HepG2 (cell line): ENCODE results near the gene LSM11. TPM values are rescaled to one million over a fixed set of nuclear protein-coding genes. Genes with fewer than 3 reads are reported as not detected.
A peak's percentile ranks its signal among the peaks of the same experiment; 100 is the strongest.

Experiments
- CENPX ChIP-seq: sonication (generic); formaldehyde crosslinking; IDR thresholded peaks from 2 replicates; pipeline ENCODE4 v1.9.0; 2021; ENCODE audit warnings: mild to moderate bottlenecking, missing genetic modification reagents, moderate library complexity
- ESRRA ChIP-seq: sonication (generic); formaldehyde crosslinking; IDR thresholded peaks from 2 replicates; pipeline ENCODE4 v1.5.1; 2020; ENCODE audit warnings: mild to moderate bottlenecking, low read depth, missing genetic modification reagents
- GTF2F1 ChIP-seq: fragments of 150-350 bp; IDR thresholded peaks from 2 replicates; pipeline ENCODE4 v1.6.1; 2014; ENCODE audit warnings: low read length
- GZF1 ChIP-seq: sonication (generic); formaldehyde crosslinking; IDR thresholded peaks from 2 replicates; pipeline ENCODE4 v1.5.1; 2020; ENCODE audit warnings: mild to moderate bottlenecking, missing genetic modification reagents
- JARID2 ChIP-seq: sonication (generic); formaldehyde crosslinking; IDR thresholded peaks from 2 replicates; pipeline ENCODE4 v1.8.1; 2023; ENCODE audit warnings: missing genetic modification reagents, inconsistent platforms; ENCODE audit not compliant: insufficient replicate concordance
- KAT7 ChIP-seq: IDR thresholded peaks from 2 replicates; pipeline ENCODE4 v1.6.1; 2018; ENCODE audit warnings: borderline replicate concordance, missing compliant biosample characterization
- NFE2 ChIP-seq: sonication (generic); formaldehyde crosslinking; IDR thresholded peaks from 2 replicates; pipeline ENCODE4 v1.4.0; 2020; ENCODE audit warnings: missing genetic modification reagents
- PRMT3 ChIP-seq: sonication (generic); formaldehyde crosslinking; IDR thresholded peaks from 2 replicates; pipeline ENCODE4 v1.8.1; 2022; ENCODE audit warnings: low read depth, mild to moderate bottlenecking, moderate library complexity, missing genetic modification reagents, borderline replicate concordance
- REPIN1 ChIP-seq: sonication (generic); formaldehyde crosslinking; IDR thresholded peaks from 2 replicates; pipeline ENCODE4 v1.8.0; 2022; ENCODE audit warnings: missing genetic modification reagents, low read depth, mild to moderate bottlenecking, borderline replicate concordance
- REXO4 ChIP-seq: sonication (generic); formaldehyde crosslinking; IDR thresholded peaks from 2 replicates; pipeline ENCODE4 v1.8.0; 2022; ENCODE audit warnings: missing genetic modification reagents, mild to moderate bottlenecking, borderline replicate concordance
- RFXANK ChIP-seq: IDR thresholded peaks from 2 replicates; pipeline ENCODE4 v1.6.1; 2016
- SATB2 ChIP-seq: sonication (generic); formaldehyde crosslinking; IDR thresholded peaks from 2 replicates; pipeline ENCODE4 v1.5.0; 2020; ENCODE audit warnings: missing genetic modification reagents
- SKI ChIP-seq: fragments of 450-650 bp; IDR thresholded peaks from one replicate; pipeline ENCODE4 v1.6.1; 2018; ENCODE audit warnings: mild to moderate bottlenecking; ENCODE audit not compliant: partially characterized antibody
- SOX6 ChIP-seq, 2 experiments: fragments of 450-650 bp in 1 of 2; sonication (generic) in 1 of 2; formaldehyde crosslinking in 1 of 2; IDR thresholded peaks; 2 replicates each; pipeline versions ENCODE4 v1.4.0 to v1.6.1; 2017 to 2020; ENCODE audit warnings: antibody characterized with exemption in 1 of 2, mild to moderate bottlenecking in 1 of 2, missing genetic modification reagents in 1 of 2
- SP5 ChIP-seq: IDR thresholded peaks from 2 replicates; pipeline ENCODE4 v1.6.1; 2016; ENCODE audit warnings: low read depth, borderline replicate concordance
- SYNCRIP ChIP-seq: fragments of 200-400 bp; formaldehyde crosslinking; IDR thresholded peaks from 2 replicates; pipeline ENCODE4 v1.6.1; 2018; ENCODE audit warnings: mild to moderate bottlenecking, low read depth, low read length; ENCODE audit not compliant: insufficient read depth
- TBP ChIP-seq: sonication (generic); formaldehyde crosslinking; IDR thresholded peaks from 2 replicates; pipeline ENCODE4 v1.5.0; 2020; ENCODE audit warnings: missing genetic modification reagents
- ZEB1 ChIP-seq: IDR thresholded peaks from 2 replicates; pipeline ENCODE4 v1.6.1; 2012; ENCODE audit warnings: mild to moderate bottlenecking, low read depth, inconsistent platforms; ENCODE audit not compliant: insufficient replicate concordance
- ZMYM3 ChIP-seq: sonication (generic); formaldehyde crosslinking; IDR thresholded peaks from 2 replicates; pipeline ENCODE4 v1.5.1; 2020; ENCODE audit warnings: mild to moderate bottlenecking, missing genetic modification reagents
- ZNF263 ChIP-seq: sonication (generic); formaldehyde crosslinking; IDR thresholded peaks from 2 replicates; pipeline ENCODE4 v1.4.0; 2020; ENCODE audit warnings: missing genetic modification reagents
- ZNF317 ChIP-seq: sonication (generic); formaldehyde crosslinking; IDR thresholded peaks from 2 replicates; pipeline ENCODE4 v1.5.0; 2020; ENCODE audit warnings: mild to moderate bottlenecking, missing genetic modification reagents
- ZNF430 ChIP-seq: sonication (generic); formaldehyde crosslinking; IDR thresholded peaks from 2 replicates; pipeline ENCODE4 v1.9.0; 2021; ENCODE audit warnings: mild to moderate bottlenecking, missing genetic modification reagents
- ZNF484 ChIP-seq: sonication (generic); formaldehyde crosslinking; IDR thresholded peaks from 2 replicates; pipeline ENCODE4 v1.5.1; 2020; ENCODE audit warnings: mild to moderate bottlenecking, low read depth, missing genetic modification reagents, borderline replicate concordance
- ZNF570 ChIP-seq: sonication (generic); formaldehyde crosslinking; IDR thresholded peaks from 2 replicates; pipeline ENCODE4 v1.4.0; 2020; ENCODE audit warnings: mild to moderate bottlenecking, missing genetic modification reagents, borderline replicate concordance
- ZNF589 ChIP-seq: sonication (generic); formaldehyde crosslinking; conservative IDR thresholded peaks from 2 replicates; pipeline ENCODE4 v1.8.0; 2022; ENCODE audit warnings: mild to moderate bottlenecking, moderate library complexity, missing genetic modification reagents
- ZNF607 ChIP-seq: sonication (generic); formaldehyde crosslinking; IDR thresholded peaks from 2 replicates; pipeline ENCODE4 v1.5.1; 2020; ENCODE audit warnings: missing genetic modification reagents, mild to moderate bottlenecking, borderline replicate concordance
- ZNF670 ChIP-seq: sonication (generic); formaldehyde crosslinking; IDR thresholded peaks from 2 replicates; pipeline ENCODE4 v1.8.0; 2022; ENCODE audit warnings: mild to moderate bottlenecking, missing genetic modification reagents, borderline replicate concordance
- ZNF678 ChIP-seq: sonication (generic); formaldehyde crosslinking; IDR thresholded peaks from 2 replicates; pipeline ENCODE4 v1.4.0; 2020; ENCODE audit warnings: mild to moderate bottlenecking, missing genetic modification reagents
- ZNF713 ChIP-seq: sonication (generic); formaldehyde crosslinking; IDR thresholded peaks from 2 replicates; pipeline ENCODE4 v1.4.0; 2020; ENCODE audit warnings: mild to moderate bottlenecking, missing genetic modification reagents
- ZNF749 ChIP-seq: sonication (generic); formaldehyde crosslinking; IDR thresholded peaks from 2 replicates; pipeline ENCODE4 v1.8.0; 2022; ENCODE audit warnings: mild to moderate bottlenecking, missing genetic modification reagents, moderate library complexity, borderline replicate concordance
- ZNF777 ChIP-seq: sonication (generic); formaldehyde crosslinking; IDR thresholded peaks from 2 replicates; pipeline ENCODE4 v1.4.0; 2020; ENCODE audit warnings: missing genetic modification reagents
- polyA plus RNA-seq, 8 experiments: library from polyadenylated mRNA; depleted of rRNA in 3 of 8; stranded (reverse) in 7 of 8; unstranded in 1 of 8; fragments of >200 nt; fragmentation: Illumina TruSeq in 4 of 8; extraction: Trizol in 4 of 8; gene quantifications; 2 replicates each; pipeline versions ENCODE4 v1.2.1 to v1.2.3, GENCODE V29; 2011 to 2016; ENCODE audit warnings: low read depth in 4 of 8, missing spikeins in 1 of 8, mixed read lengths in 1 of 8; ENCODE audit not compliant: insufficient read depth in 1 of 8
- total RNA-seq, 5 experiments: library from RNA; depleted of rRNA; stranded (reverse); fragments of >200 nt; fragmentation: Illumina TruSeq; extraction: Trizol; gene quantifications; 2 replicates each; pipeline ENCODE4 v1.2.3, GENCODE V29; 2016; ENCODE audit warnings: low read depth in 1 of 5
- TF ChIP-seq, protein P1 (sequence below): sonication (generic); formaldehyde crosslinking; IDR thresholded peaks from 2 replicates; pipeline ENCODE4 v1.4.0; 2020; ENCODE audit warnings: missing genetic modification reagents

The LSM11 gene
- total and polyA plus RNA-seq, 2 of the 13 experiments (the other 11 are each of a cell fraction or from before 2014, with no cell fraction given): 4.5 to 7.2 TPM

DNA sequence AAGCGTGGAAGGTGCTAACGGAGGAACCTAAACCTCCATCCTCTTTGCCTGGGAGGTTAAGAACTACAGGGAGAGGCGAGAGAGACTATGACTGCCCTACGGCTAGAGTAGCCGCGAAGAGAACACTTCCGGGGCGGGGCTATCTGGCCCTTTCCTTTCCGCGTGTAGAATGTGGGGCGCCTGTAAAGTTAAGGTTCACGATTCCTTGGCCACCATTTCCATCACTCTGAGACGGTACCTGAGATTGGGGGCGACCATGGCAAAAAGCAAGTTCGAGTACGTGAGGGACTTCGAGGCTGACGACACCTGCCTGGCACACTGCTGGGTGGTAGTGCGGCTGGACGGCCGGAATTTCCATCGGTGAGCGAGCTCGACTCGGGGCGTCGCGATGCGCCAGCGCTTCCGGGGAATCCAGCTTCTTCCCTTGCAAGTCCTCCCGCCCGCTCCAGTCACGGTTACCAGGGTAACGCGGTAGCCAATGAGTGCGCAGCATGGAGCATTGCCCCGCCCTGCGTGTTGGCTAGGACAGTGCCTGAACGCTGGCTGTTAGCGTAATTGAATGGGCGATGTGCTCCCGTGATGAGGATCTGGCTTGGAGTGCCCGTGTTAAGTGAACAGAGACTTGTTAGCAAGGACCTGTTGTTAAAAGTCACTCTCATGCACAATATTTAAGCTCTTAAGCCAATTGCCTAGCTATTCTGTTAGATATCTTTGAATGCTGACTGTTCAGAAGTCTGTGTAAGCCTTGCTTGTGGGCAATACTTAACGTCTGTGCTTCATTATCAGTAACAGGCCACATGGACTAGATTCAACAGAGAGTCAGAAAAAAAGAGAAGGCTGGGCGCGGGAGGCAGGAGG, 12.0 kb upstream of the LSM11 start, which contains the start of gene THG1L (continued):
- TF ChIP-seq PRMT3: no peak
- no peak for TF ChIP-seq ZNF670 (CRISPR knock-in tag)
- TF ChIP-seq, protein P1, sequence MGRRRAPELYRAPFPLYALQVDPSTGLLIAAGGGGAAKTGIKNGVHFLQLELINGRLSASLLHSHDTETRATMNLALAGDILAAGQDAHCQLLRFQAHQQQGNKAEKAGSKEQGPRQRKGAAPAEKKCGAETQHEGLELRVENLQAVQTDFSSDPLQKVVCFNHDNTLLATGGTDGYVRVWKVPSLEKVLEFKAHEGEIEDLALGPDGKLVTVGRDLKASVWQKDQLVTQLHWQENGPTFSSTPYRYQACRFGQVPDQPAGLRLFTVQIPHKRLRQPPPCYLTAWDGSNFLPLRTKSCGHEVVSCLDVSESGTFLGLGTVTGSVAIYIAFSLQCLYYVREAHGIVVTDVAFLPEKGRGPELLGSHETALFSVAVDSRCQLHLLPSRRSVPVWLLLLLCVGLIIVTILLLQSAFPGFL: no peak
- TF ChIP-seq GZF1 (CRISPR knock-in tag): peak; percentile 76; the same call in 1 of the 2 replicates
- no peak for TF ChIP-seq ZNF713 (CRISPR knock-in tag)
- no peak for TF ChIP-seq SYNCRIP
- TF ChIP-seq CENPX (CRISPR knock-in tag): no peak
- TF ChIP-seq ESRRA (CRISPR knock-in tag): no peak
- no peak for TF ChIP-seq NFE2
- TF ChIP-seq SOX6 (IDR thresholded peaks at IDR 0.05): no peak
- peak; percentile 70 for TF ChIP-seq SOX6 (CRISPR knock-in tag; IDR thresholded peaks at IDR 0.05)
- no peak; the same call in 1 of the 2 replicates for TF ChIP-seq ZMYM3 (CRISPR knock-in tag)
- TF ChIP-seq KAT7 (CRISPR knock-in tag): no peak
- no peak for TF ChIP-seq TBP (CRISPR knock-in tag)
- TF ChIP-seq GTF2F1: no peak
- TF ChIP-seq ZNF589 (CRISPR knock-in tag): 0 out of 2 replicates have a peak, but pooled peaks have one; percentile 56
- peak; percentile 94 for TF ChIP-seq ZNF317 (CRISPR knock-in tag)
- TF ChIP-seq SATB2 (CRISPR knock-in tag): 0 out of 2 replicates have a peak, but pooled peaks have one; percentile 54
- no peak for TF ChIP-seq ZNF678 (CRISPR knock-in tag)
- peak; percentile 59; the same call in 1 of the 2 replicates for TF ChIP-seq ZNF607 (CRISPR knock-in tag)
- no peak for TF ChIP-seq SKI
- TF ChIP-seq ZNF263 (CRISPR knock-in tag): peak; percentile 93
- no peak for TF ChIP-seq ZEB1
- TF ChIP-seq JARID2 (CRISPR knock-in tag): peak; percentile 18
- peak; percentile 95 for TF ChIP-seq REPIN1 (CRISPR knock-in tag)
- peak; percentile 53; the same call in 1 of the 2 replicates for TF ChIP-seq SP5
- TF ChIP-seq ZNF484 (CRISPR knock-in tag): no peak
- 0 out of 2 replicates have a peak, but pooled peaks have one; percentile 36 for TF ChIP-seq ZNF749
- no peak for TF ChIP-seq RFXANK (CRISPR knock-in tag)
- no peak for TF ChIP-seq ZNF570 (CRISPR knock-in tag)
- peak; percentile 82 for TF ChIP-seq ZNF430 (CRISPR knock-in tag)
- TF ChIP-seq ZNF777 (CRISPR knock-in tag): peak; percentile 89
- no peak for TF ChIP-seq REXO4 (CRISPR knock-in tag)
